Measurements from ENCODE around the gene MRPS7. TPM values are rescaled to one million over a fixed set of nuclear protein-coding genes. Genes with fewer than 3 reads are reported as not detected.

MRPS7 gene
- total RNA-seq, 1 donor from 2014 or later: 45.3 TPM

DNA sequence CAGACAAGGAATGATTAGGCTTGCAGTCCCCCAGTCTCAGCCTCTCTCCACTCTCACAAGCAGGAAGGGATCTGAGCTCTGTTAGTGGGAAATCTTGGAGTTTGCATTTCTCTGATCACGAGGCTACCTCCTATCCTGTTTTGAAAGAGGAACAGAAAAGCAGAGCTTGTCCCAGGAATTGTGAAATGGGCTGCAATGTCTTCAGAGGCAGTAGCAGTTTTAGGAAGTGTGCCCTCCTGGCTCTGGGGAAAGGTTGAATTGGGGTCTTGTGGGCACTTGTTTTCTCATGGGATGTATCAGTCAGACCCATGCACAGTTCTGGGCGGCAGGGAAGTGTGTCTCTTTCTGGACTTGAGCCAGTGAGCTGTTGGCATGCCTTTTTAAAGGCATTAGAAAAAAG lies 33.4 kb upstream of the MRPS7 start:
- H3K36me3 Mint-ChIP-seq: peaks cover 31% of the 10 kb centered on the region
- H3K4me3 Mint-ChIP-seq: no peak overlapping the region

DNA sequence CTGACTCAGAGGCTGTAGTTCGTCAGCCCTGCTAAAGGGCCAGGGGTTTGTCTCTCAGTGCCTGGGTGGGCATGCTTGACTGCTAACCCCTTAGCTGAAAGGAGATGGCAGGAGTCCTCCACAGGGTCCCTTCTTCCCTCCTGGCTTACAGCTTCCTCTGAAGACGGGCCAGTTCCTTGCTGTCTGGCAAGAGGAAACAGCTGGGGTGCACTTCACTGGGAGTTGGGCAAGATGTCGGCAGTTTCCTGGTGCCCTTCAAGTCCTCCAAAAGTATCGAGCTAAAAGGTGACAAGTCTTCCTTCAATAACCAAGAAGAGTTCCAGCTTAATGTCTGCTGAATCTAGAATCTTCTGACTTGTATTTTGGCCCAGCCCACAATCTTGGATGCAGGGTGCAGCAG lies 32.8 kb upstream of the MRPS7 start:
- TF ChIP-seq, protein P1, sequence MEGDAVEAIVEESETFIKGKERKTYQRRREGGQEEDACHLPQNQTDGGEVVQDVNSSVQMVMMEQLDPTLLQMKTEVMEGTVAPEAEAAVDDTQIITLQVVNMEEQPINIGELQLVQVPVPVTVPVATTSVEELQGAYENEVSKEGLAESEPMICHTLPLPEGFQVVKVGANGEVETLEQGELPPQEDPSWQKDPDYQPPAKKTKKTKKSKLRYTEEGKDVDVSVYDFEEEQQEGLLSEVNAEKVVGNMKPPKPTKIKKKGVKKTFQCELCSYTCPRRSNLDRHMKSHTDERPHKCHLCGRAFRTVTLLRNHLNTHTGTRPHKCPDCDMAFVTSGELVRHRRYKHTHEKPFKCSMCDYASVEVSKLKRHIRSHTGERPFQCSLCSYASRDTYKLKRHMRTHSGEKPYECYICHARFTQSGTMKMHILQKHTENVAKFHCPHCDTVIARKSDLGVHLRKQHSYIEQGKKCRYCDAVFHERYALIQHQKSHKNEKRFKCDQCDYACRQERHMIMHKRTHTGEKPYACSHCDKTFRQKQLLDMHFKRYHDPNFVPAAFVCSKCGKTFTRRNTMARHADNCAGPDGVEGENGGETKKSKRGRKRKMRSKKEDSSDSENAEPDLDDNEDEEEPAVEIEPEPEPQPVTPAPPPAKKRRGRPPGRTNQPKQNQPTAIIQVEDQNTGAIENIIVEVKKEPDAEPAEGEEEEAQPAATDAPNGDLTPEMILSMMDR (IDR thresholded peaks at IDR 0.05; ENCODE audit: unreplicated experiment): no peak
- peaks cover 31% of the 10 kb centered on the region for H3K36me3 Mint-ChIP-seq
- no peaks in the 10 kb centered on the region for H3K9me3 Mint-ChIP-seq
- H3K27me3 Mint-ChIP-seq (ENCODE audit: low read depth): no peaks in the 10 kb centered on the region
- no peaks in the 10 kb centered on the region for H3K4me1 Mint-ChIP-seq
- H3K4me3 Mint-ChIP-seq: no peak overlapping the region
- H3K27ac Mint-ChIP-seq: no peak overlapping the region
- no peak for DNase-seq (ENCODE audit: low spot score in 2 of 2, unreplicated experiment in 2 of 2)

More for the DNA sequence above, 33.4 kb upstream of the MRPS7 start:
- Mint-ChIP-seq H3K4me1 (no peaks in the 10 kb centered on the region), H3K27me3 (ENCODE audit: low read depth) (no peaks in the 10 kb centered on the region), H3K27ac (no peak overlapping the region), H3K9me3 (no peaks in the 10 kb centered on the region)
- TF ChIP-seq, protein P1 (IDR thresholded peaks at IDR 0.05; ENCODE audit: unreplicated experiment): no peak
- no peak for DNase-seq (ENCODE audit: low spot score in 2 of 2, unreplicated experiment in 2 of 2)

DNA sequence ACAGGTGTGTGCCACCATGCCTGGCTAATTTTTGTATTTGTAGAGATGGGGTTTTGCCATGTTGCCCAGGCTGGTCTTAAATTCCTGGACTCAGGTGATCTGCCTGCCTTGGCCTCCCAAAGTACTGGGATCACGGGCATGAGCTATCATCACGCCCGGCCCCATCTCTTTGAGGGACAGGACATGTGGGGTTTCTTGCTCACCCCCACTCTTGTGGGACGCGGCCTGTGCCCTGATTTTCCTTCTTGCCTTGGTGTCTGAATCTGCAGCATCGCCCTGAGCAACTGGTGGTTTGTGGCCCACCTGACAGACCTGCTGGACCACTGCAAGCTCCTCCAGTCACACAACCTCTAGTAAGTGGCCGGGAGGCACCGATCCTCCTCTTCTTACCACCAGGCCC lies 30.6 kb upstream of the MRPS7 start:
- Mint-ChIP-seq H3K4me1 (no peaks in the 10 kb centered on the region), H3K36me3 (peaks cover 30% of the 10 kb centered on the region), H3K9me3 (no peaks in the 10 kb centered on the region), H3K4me3 (no peak overlapping the region), H3K27me3 (ENCODE audit: low read depth) (no peaks in the 10 kb centered on the region), H3K27ac (no peak overlapping the region)
- DNase-seq (ENCODE audit: low spot score in 2 of 2, unreplicated experiment in 2 of 2): no peak
- TF ChIP-seq, protein P1 (IDR thresholded peaks at IDR 0.05; ENCODE audit: unreplicated experiment): no peak

DNA sequence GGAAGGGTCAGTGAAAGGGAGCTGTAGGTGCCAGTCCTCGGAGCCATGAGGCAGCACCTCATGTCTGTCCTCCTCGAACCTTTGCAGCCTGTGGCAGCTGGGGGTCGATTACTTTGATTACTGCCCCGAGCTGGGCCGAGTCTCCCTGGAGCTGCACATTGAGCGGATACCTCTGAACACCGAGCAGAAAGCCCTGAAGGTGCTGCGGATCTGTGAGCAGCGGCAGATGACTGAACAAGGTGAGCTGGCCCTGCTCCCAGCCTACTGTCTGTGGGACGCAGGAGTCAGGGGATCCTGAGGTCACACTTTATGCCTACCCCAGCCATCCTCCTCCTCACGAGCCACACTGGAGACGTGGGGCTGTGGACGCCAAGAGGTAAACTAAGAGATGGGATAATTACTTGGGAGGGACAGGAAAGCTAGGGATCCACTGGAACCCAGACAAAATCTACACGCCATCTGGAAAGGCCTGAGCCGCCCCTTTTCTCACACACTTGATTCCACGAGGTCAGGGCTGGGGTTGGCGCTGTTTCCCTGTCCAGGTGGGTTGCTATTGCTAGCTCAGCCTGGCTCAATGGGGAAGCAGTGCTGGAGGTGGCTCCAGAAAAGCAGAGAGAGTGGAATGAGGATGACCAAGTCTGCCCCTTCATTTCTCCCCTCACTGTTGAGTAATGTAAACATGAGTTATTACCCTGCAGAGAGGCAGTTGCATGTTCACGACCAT lies 29.8 kb upstream of the MRPS7 start:
- Mint-ChIP-seq H3K27me3 (ENCODE audit: low read depth) (no peaks in the 10 kb centered on the region), H3K4me1 (no peaks in the 10 kb centered on the region), H3K9me3 (no peaks in the 10 kb centered on the region), H3K4me3 (no peak overlapping the region), H3K27ac (no peak overlapping the region), H3K36me3 (peaks cover 31% of the 10 kb centered on the region)
- TF ChIP-seq, protein P1 (IDR thresholded peaks at IDR 0.05; ENCODE audit: unreplicated experiment): no peak
- no peak for DNase-seq (ENCODE audit: low spot score in 2 of 2, unreplicated experiment in 2 of 2)

DNA sequence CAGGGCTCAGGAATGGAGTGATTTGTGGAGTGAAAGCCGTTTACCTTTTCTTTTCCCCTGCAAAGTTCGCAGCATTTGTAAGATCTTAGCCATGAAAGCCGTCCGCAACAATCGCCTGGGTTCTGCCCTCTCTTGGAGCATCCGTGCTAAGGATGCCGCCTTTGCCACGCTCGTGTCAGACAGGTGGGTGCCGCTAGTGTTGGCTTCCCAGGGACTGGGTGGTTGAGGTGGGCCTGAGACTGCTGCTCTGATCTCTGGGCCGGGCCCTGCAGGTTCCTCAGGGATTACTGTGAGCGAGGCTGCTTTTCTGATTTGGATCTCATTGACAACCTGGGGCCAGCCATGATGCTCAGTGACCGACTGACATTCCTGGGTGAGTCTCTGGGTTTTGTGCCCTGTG lies 28.9 kb upstream of the MRPS7 start:
- peaks cover 29% of the 10 kb centered on the region for H3K36me3 Mint-ChIP-seq

More for the DNA sequence above, 28.9 kb upstream of the MRPS7 start:
- DNase-seq (ENCODE audit: low spot score in 2 of 2, unreplicated experiment in 2 of 2): no peak
- H3K4me1 Mint-ChIP-seq: no peaks in the 10 kb centered on the region
- TF ChIP-seq, protein P1 (IDR thresholded peaks at IDR 0.05; ENCODE audit: unreplicated experiment): no peak
- H3K27me3 Mint-ChIP-seq (ENCODE audit: low read depth): no peaks in the 10 kb centered on the region
- H3K4me3 Mint-ChIP-seq: no peak overlapping the region
- no peaks in the 10 kb centered on the region for H3K9me3 Mint-ChIP-seq
- H3K27ac Mint-ChIP-seq: no peak overlapping the region

All from mesothelial cell of epicardium (in vitro differentiated cells).